ENCODE results near the gene ITFG1. TPM values are rescaled to one million over a fixed set of nuclear protein-coding genes. Genes with fewer than 3 reads are reported as not detected.
"Not testable (repeated sequence)": the region's sequence is repeated elsewhere in the genome, so short reads cannot be mapped to it uniquely, and the experiment has no call there.

The ITFG1 gene
- total RNA-seq, 4 donors from 2014 or later, result 40.7 to 54.0 (median 45.2) TPM

GRCh38 chr16:47358816-47359215 is 102.0 kb downstream of the ITFG1 start:
- WGBS, 2 donors (ENCODE audit: low coverage in 1 of 2), result 92 to 94% methylated on average over 2 of the region's 2 CpGs
- H3K9me3 ChIP-seq, result peaks cover 0 to 12% (median 0%) of the 10 kb centered on the region in 3 donors
- H3K27ac ChIP-seq, result no peak overlapping the region
- ATAC-seq, result no peak
- no peaks in the 10 kb centered on the region for H3K4me1 ChIP-seq
- H3K4me3 ChIP-seq, result no peak overlapping the region
- H3K27me3 ChIP-seq, result no peaks in the 10 kb centered on the region
- TF ChIP-seq POLR2AphosphoS5 (IDR thresholded peaks at IDR 0.05) (no peak), CTCF (IDR thresholded peaks at IDR 0.05) (no peak), POLR2A (IDR thresholded peaks at IDR 0.05) (no peak), EP300 (IDR thresholded peaks at IDR 0.05) (no peak)
- peaks cover 0 to 14% of the 10 kb centered on the region in 2 donors for H3K36me3 ChIP-seq

GRCh38 chr16:47349029-47349428 is 111.8 kb downstream of the ITFG1 start:
- H3K4me3 ChIP-seq, H3K4me1 ChIP-seq, ATAC-seq, H3K27me3 ChIP-seq, H3K27ac ChIP-seq: not testable (repeated sequence)
- H3K9me3 ChIP-seq, result peaks cover 0 to 26% (median 0%) of the 10 kb centered on the region in 3 donors
- WGBS, 2 donors (ENCODE audit: low coverage in 1 of 2), result 100% methylated on average over 1 of the region's 2 CpGs; no CpG with 5 or more reads in 1 of the 2 donors
- peaks cover 0 to 12% of the 10 kb centered on the region in 2 donors for H3K36me3 ChIP-seq

GRCh38 chr16:47347021-47347696 is 113.7 kb downstream of the ITFG1 start:
- not testable (repeated sequence) for H3K4me1 ChIP-seq, ATAC-seq, H3K4me3 ChIP-seq, H3K27me3 ChIP-seq, H3K27ac ChIP-seq
- peaks cover 0 to 25% (median 0%) of the 10 kb centered on the region in 3 donors for H3K9me3 ChIP-seq
- 93 to 100% methylated on average over 3 to 9 of the region's 23 CpGs for WGBS, 2 donors (ENCODE audit: low coverage in 1 of 2)
- peaks cover 0 to 12% of the 10 kb centered on the region in 2 donors for H3K36me3 ChIP-seq

- Histone ChIP-seq H3K4me3 (no peak overlapping the region), H3K27me3 (no peaks in the 10 kb centered on the region), H3K4me1 (no peaks in the 10 kb centered on the region), H3K36me3 (peaks cover 0 to 18% of the 10 kb centered on the region in 2 donors), H3K9me3 (peaks cover 0 to 21% (median 0%) of the 10 kb centered on the region in 3 donors), H3K27ac (no peak overlapping the region)
- TF ChIP-seq POLR2A (IDR thresholded peaks at IDR 0.05), result no peak
- ATAC-seq, result no peak
- 69 to 78% methylated on average over 2 of the region's 2 CpGs for whole genome bisulfite sequencing, 2 donors (ENCODE audit: low coverage in 1 of 2)
Measured at GRCh38 chr16:47342055-47342454, 118.8 kb downstream of the ITFG1 start.

- H3K36me3 ChIP-seq, H3K27me3 ChIP-seq, H3K4me3 ChIP-seq, H3K4me1 ChIP-seq, ATAC-seq, H3K27ac ChIP-seq, H3K9me3 ChIP-seq: not testable (repeated sequence)
- 81% methylated on average over 3 of the region's 3 CpGs; no CpG with 5 or more reads in 1 of the 2 donors for WGBS, 2 donors (ENCODE audit: low coverage in 1 of 2)
Measured at GRCh38 chr16:47330562-47330961, 130.3 kb downstream of the ITFG1 start.

- H3K9me3 ChIP-seq, H3K27me3 ChIP-seq, H3K4me3 ChIP-seq, H3K36me3 ChIP-seq, H3K27ac ChIP-seq, ATAC-seq, H3K4me1 ChIP-seq: not testable (repeated sequence)
- 94 to 100% methylated on average over 2 of the region's 2 CpGs for WGBS, 2 donors (ENCODE audit: low coverage in 1 of 2)
Measured at GRCh38 chr16:47324309-47324708, 136.6 kb downstream of the ITFG1 start.

GRCh38 chr16:47323241-47323640 is 137.6 kb downstream of the ITFG1 start:
- Histone ChIP-seq H3K27me3 (no peaks in the 10 kb centered on the region), H3K36me3 (no peaks in the 10 kb centered on the region), H3K4me3 (no peak overlapping the region), H3K9me3 (no peaks in the 10 kb centered on the region), H3K4me1 (no peaks in the 10 kb centered on the region), H3K27ac (no peak overlapping the region)
- TF ChIP-seq POLR2A (IDR thresholded peaks at IDR 0.05) (no peak), CTCF (IDR thresholded peaks at IDR 0.05) (no peak), EP300 (IDR thresholded peaks at IDR 0.05) (no peak), POLR2AphosphoS5 (IDR thresholded peaks at IDR 0.05) (no peak)
- ATAC-seq, result no peak

Data from gastroesophageal sphincter (tissue), 4 donors.